ENCODE data around the gene SYNDIG1L. TPM values are rescaled to one million over a fixed set of nuclear protein-coding genes. Genes with fewer than 3 reads are reported as not detected.

SYNDIG1L gene
- total and polyA plus RNA-seq, 9 of the 15 experiments (the other 6 are each of a cell fraction or from before 2014, with no cell fraction given), result not detected

GRCh38 chr14:74429221-74429691 lies 3.2 kb upstream of the SYNDIG1L start:
- Histone ChIP-seq H3K36me3 (ENCODE audit: control insufficient read depth, insufficient read depth, low read length) (no peaks in the 10 kb centered on the region), H3K4me1 (replicated peaks in 1 of 2; ENCODE audit: control insufficient read depth in 2 of 2, insufficient read depth in 2 of 2, low read length in 2 of 2) (peaks cover 0 to 6% of the 10 kb centered on the region in 2 experiments; a peak in 2 of 5 replicates), H3K4me2 (ENCODE audit: insufficient read depth, low read length) (no peak overlapping the region), H3K9me3 (replicated peaks; ENCODE audit: control insufficient read depth, insufficient read depth, low read depth, low read length) (no peaks in the 10 kb centered on the region), H3K79me2 (ENCODE audit: control insufficient read depth, insufficient read depth, low read length) (no peaks in the 10 kb centered on the region), H4K20me1 (replicated peaks; ENCODE audit: control insufficient read depth, insufficient read depth, low read length) (no peaks in the 10 kb centered on the region), H2AFZ (ENCODE audit: low read depth, low read length) (no peak overlapping the region), H3K4me3 (no peak overlapping the region), H3K9me1 (ENCODE audit: control insufficient read depth, insufficient read depth, low read length) (no peaks in the 10 kb centered on the region), H3K9ac (ENCODE audit: insufficient read depth in 1 of 2, low read depth in 2 of 2, low read length in 2 of 2) (no peak overlapping the region), H3K27me3 (ENCODE audit: control insufficient read depth in 2 of 2, insufficient read depth in 2 of 2, low read length in 2 of 2) (peaks cover 0 to 23% of the 10 kb centered on the region in 2 experiments; a peak in 2 of 5 replicates), H3K27ac (ENCODE audit: extremely low read depth, low read depth, low read length) (no peak overlapping the region)
- in situ Hi-C loops (cut with MboI), result no loop called here
- ChIA-PET CTCF (ENCODE audit: low intra/inter-chr PET ratio) (no interaction called here), POLR2A (interaction anchor here (0.7 kb wide), 2 partner anchors 12 to 1641 kb away, joined by 3 read pairs; no protein-coding TSS in a partner anchor)
- FAIRE-seq (no peak), DNase-seq (ENCODE audit: extremely low read depth in 1 of 4, low spot score in 3 of 4) (no peak), ATAC-seq (no peak)
- BruUV-seq (replicated peaks), result no TSS peak
- intact Hi-C loops (cut with micrococcal nuclease), result no loop called here
- 0% methylated on average over 3 of the region's 4 CpGs for WGBS (ENCODE audit: insufficient coverage, low coverage, missing lambda C conversion rate)
- TF ChIP-seq MXI1 (IDR thresholded peaks at IDR 0.05; ENCODE audit: low read depth, low read length) (no peak), NCOR1 (IDR thresholded peaks at IDR 0.05) (no peak), STAT5A (IDR thresholded peaks at IDR 0.05; ENCODE audit: borderline replicate concordance, low read length) (no peak), ZNF436 (CRISPR knock-in tag; IDR thresholded peaks at IDR 0.05) (no peak)

- CTCF ChIA-PET (ENCODE audit: low intra/inter-chr PET ratio), result no interaction called here
- TF ChIP-seq FOSL1 (tag; conservative IDR thresholded peaks at IDR 0.05) (no peak), C11orf30 (IDR thresholded peaks at IDR 0.05; ENCODE audit: low read depth) (no peak), TBL1XR1 (IDR thresholded peaks at IDR 0.05; ENCODE audit: low read length in 2 of 2) (no peak), GABPB2 (CRISPR knock-in tag; conservative IDR thresholded peaks at IDR 0.05) (no peak), TRIM28 (IDR thresholded peaks at IDR 0.05) (no peak), SPI1 (IDR thresholded peaks at IDR 0.05; ENCODE audit: borderline replicate concordance, low read depth, low read length) (no peak), HNRNPUL1 (IDR thresholded peaks at IDR 0.05; ENCODE audit: low read length) (no peak), SIN3B (IDR thresholded peaks at IDR 0.05; ENCODE audit: low read depth) (no peak), NFATC3 (IDR thresholded peaks at IDR 0.05) (no peak), SLC30A9 (CRISPR knock-in tag; IDR thresholded peaks at IDR 0.05) (no peak), ETV1 (tag; conservative IDR thresholded peaks at IDR 0.05; ENCODE audit: low read depth) (no peak), CHD4 (IDR thresholded peaks at IDR 0.05; ENCODE audit: insufficient read depth, insufficient replicate concordance, low read depth, low read length, poor library complexity, severe bottlenecking) (no peak), SRSF3 (IDR thresholded peaks at IDR 0.05; ENCODE audit: insufficient read depth, low read length) (no peak), ZNF140 (CRISPR knock-in tag; IDR thresholded peaks at IDR 0.05) (no peak)
Observed at GRCh38 chr14:74427651-74428050, 1.6 kb upstream of the SYNDIG1L start.

More at GRCh38 chr14:74427651-74428050, 1.6 kb upstream of the SYNDIG1L start:
- FAIRE-seq (no peak), ATAC-seq (no peak), DNase-seq (ENCODE audit: extremely low read depth in 1 of 4, low spot score in 3 of 4) (no peak)
- Histone ChIP-seq H3K27ac (ENCODE audit: extremely low read depth, low read depth, low read length) (no peak overlapping the region), H3K4me1 (replicated peaks in 1 of 2; ENCODE audit: control insufficient read depth in 2 of 2, insufficient read depth in 2 of 2, low read length in 2 of 2) (peaks cover 0 to 6% of the 10 kb centered on the region in 2 experiments; a peak in 2 of 5 replicates), H2AFZ (ENCODE audit: low read depth, low read length) (no peak overlapping the region), H3K9me3 (replicated peaks; ENCODE audit: control insufficient read depth, insufficient read depth, low read depth, low read length) (no peaks in the 10 kb centered on the region), H3K9ac (ENCODE audit: insufficient read depth in 1 of 2, low read depth in 2 of 2, low read length in 2 of 2) (no peak overlapping the region), H3K4me2 (ENCODE audit: insufficient read depth, low read length) (no peak overlapping the region), H4K20me1 (replicated peaks; ENCODE audit: control insufficient read depth, insufficient read depth, low read length) (no peaks in the 10 kb centered on the region), H3K36me3 (ENCODE audit: control insufficient read depth, insufficient read depth, low read length) (no peaks in the 10 kb centered on the region), H3K9me1 (ENCODE audit: control insufficient read depth, insufficient read depth, low read length) (no peaks in the 10 kb centered on the region), H3K4me3 (no peak overlapping the region), H3K79me2 (ENCODE audit: control insufficient read depth, insufficient read depth, low read length) (no peaks in the 10 kb centered on the region), H3K27me3 (ENCODE audit: control insufficient read depth in 2 of 2, insufficient read depth in 2 of 2, low read length in 2 of 2) (peaks cover 0 to 23% of the 10 kb centered on the region in 2 experiments; a peak in 2 of 5 replicates)
- intact Hi-C loops (cut with micrococcal nuclease), result no loop called here
- POLR2A ChIA-PET, result no interaction called here
- WGBS (ENCODE audit: insufficient coverage, low coverage, missing lambda C conversion rate), result 0% methylated on average over 1 of the region's 1 CpG
- BruUV-seq (replicated peaks), result no TSS peak
- in situ Hi-C loops (cut with MboI), result no loop called here

Data from K562 (cell line).